Daoy (cell line): Measurements from ENCODE around the gene LBR. TPM values are rescaled to one million over a fixed set of nuclear protein-coding genes. Genes with fewer than 3 reads are reported as not detected.
"Not testable (repeated sequence)": the region's sequence is repeated elsewhere in the genome, so short reads cannot be mapped to it uniquely, and the experiment has no call there.

ENCODE experiments used
- DNase-seq: peaks from one replicate; pipeline ENCODE4 v3.0.0-alpha.2; 2015; ENCODE audit warnings: low read depth
- total RNA-seq: library from RNA; depleted of rRNA; stranded (reverse); fragments of >200 nt; shearing (Covaris generic); gene quantifications from 2 replicates; pipeline ENCODE4 v1.2.3, GENCODE V29; 2014

Gene LBR
- total RNA-seq, 1 experiment from 2014 or later: 86.9 TPM

- no peak for DNase-seq
Measured at GRCh38 chr1:225423518-225423855, 4.4 kb downstream of the LBR start.

GRCh38 chr1:225422795-225423517 is 4.9 kb downstream of the LBR start:
- no peak for DNase-seq

- no peak for DNase-seq
Measured at GRCh38 chr1:225422031-225422605, 5.7 kb downstream of the LBR start.

- DNase-seq: no peak
Measured at GRCh38 chr1:225418598-225418997, 9.2 kb downstream of the LBR start.

- no peak for DNase-seq
Measured at GRCh38 chr1:225418059-225418458, 9.8 kb downstream of the LBR start.

- DNase-seq: no peak
Measured at GRCh38 chr1:225415967-225416745, 11.7 kb downstream of the LBR start.

- no peak for DNase-seq
Measured at GRCh38 chr1:225415307-225415706, 12.5 kb downstream of the LBR start.

- no peak for DNase-seq
Measured at GRCh38 chr1:225413708-225414375, 14.0 kb downstream of the LBR start.

- no peak for DNase-seq
Measured at GRCh38 chr1:225412803-225413351, 15.0 kb downstream of the LBR start.

GRCh38 chr1:225412321-225412720 is 15.5 kb downstream of the LBR start:
- no peak for DNase-seq

GRCh38 chr1:225410036-225410435 is 17.8 kb downstream of the LBR start:
- DNase-seq: no peak

GRCh38 chr1:225409051-225409450 is 18.8 kb downstream of the LBR start:
- DNase-seq: no peak

- no peak for DNase-seq
Measured at GRCh38 chr1:225408249-225408648, 19.6 kb downstream of the LBR start.

GRCh38 chr1:225407755-225408154 is 20.1 kb downstream of the LBR start:
- DNase-seq: no peak

- no peak for DNase-seq
Measured at GRCh38 chr1:225406976-225407725, 20.7 kb downstream of the LBR start.

GRCh38 chr1:225400968-225401367 is 26.9 kb downstream of the LBR start:
- no peak for DNase-seq

- DNase-seq: no peak
Measured at GRCh38 chr1:225396357-225396756, 31.5 kb downstream of the LBR start.

GRCh38 chr1:225389843-225390242 is 38.0 kb downstream of the LBR start:
- DNase-seq: no peak

- no peak for DNase-seq
Measured at GRCh38 chr1:225388372-225388771, 39.5 kb downstream of the LBR start.

GRCh38 chr1:225386860-225387259 is 41.0 kb downstream of the LBR start:
- not testable (repeated sequence) for DNase-seq

- DNase-seq: no peak
Measured at GRCh38 chr1:225380691-225381090, 47.1 kb downstream of the LBR start.
